Esophagus muscularis mucosa (tissue), 4 donors: ENCODE results near the gene POLD1. TPM values are rescaled to one million over a fixed set of nuclear protein-coding genes. Genes with fewer than 3 reads are reported as not detected.
A peak's percentile ranks its signal among the peaks of the same experiment; 100 is the strongest.

Source experiments
- DNase-seq: peaks from one replicate; pipeline ENCODE4 v3.0.0-alpha.2; 2017; ENCODE audit errors: extremely low spot score
- H3K27ac ChIP-seq, 4 donors: fragments of 200-600 bp; sonication (generic); replicated peaks in 1 of 4; 1 replicate in 3 of 4; 2 replicates in 1 of 4; pipeline ENCODE4 v1.5.1; 2016 to 2019; ENCODE audit warnings: mild to moderate bottlenecking in 1 of 4
- H3K27me3 ChIP-seq, 4 donors: fragments of 200-600 bp; sonication (generic); one replicate each; pipeline versions ENCODE4 v1.5.1 to v1.6.0; 2016 to 2019
- H3K36me3 ChIP-seq, 4 donors: fragments of 200-600 bp; sonication (generic); one replicate each; pipeline ENCODE4 v1.5.1; 2016 to 2019
- H3K4me1 ChIP-seq, 4 donors: fragments of 200-600 bp; sonication (generic); one replicate each; pipeline ENCODE4 v1.5.1; 2016 to 2019
- H3K4me3 ChIP-seq, 4 donors: fragments of 200-600 bp; sonication (generic); 1 replicate in 2 of 4; 2 replicates in 2 of 4; pipeline ENCODE4 v1.5.1; 2016 to 2019; ENCODE audit warnings: mild to moderate bottlenecking in 4 of 4, moderate library complexity in 1 of 4
- H3K9me3 ChIP-seq, 4 donors: fragments of 200-600 bp; sonication (generic); 1 replicate in 3 of 4; 2 replicates in 1 of 4; pipeline ENCODE4 v1.5.1; 2016 to 2019
- CTCF ChIP-seq, 3 experiments: fragments of 200-600 bp in 2 of 3; fragments of 450-650 bp in 1 of 3; sonication (generic) in 2 of 3; IDR thresholded peaks; one replicate each; pipeline ENCODE4 v1.5.1; 2017 to 2019; ENCODE audit warnings: antibody characterized with exemption in 3 of 3, mild to moderate bottlenecking in 2 of 3, moderate library complexity in 1 of 3
- EP300 ChIP-seq: sonication (generic); formaldehyde crosslinking; IDR thresholded peaks from one replicate; pipeline ENCODE4 v1.6.1; 2017; ENCODE audit warnings: antibody characterized with exemption
- POLR2A ChIP-seq: fragments of 450-650 bp; IDR thresholded peaks from one replicate; pipeline ENCODE4 v1.6.1; 2017; ENCODE audit warnings: antibody characterized with exemption, moderate library complexity, mild to moderate bottlenecking, low read depth
- POLR2AphosphoS5 ChIP-seq, 2 donors: sonication (generic); formaldehyde crosslinking; IDR thresholded peaks; one replicate each; pipeline ENCODE4 v1.6.1; 2017; ENCODE audit warnings: antibody characterized with exemption in 2 of 2
- WGBS: methylation state at CpG from one replicate; pipeline ENCODE4 v1.1.5; 2018; 5-methylcytosine and 5-hydroxymethylcytosine counted together
- intact Hi-C: fragments of 100-400 bp; cut with DNase I; formaldehyde crosslinking; loops from one replicate; pipeline ENCODE4 v1.15.1; 2023
- total RNA-seq, 4 donors: library from RNA; depleted of rRNA; stranded (reverse); fragments of >200 nt; gene quantifications; one replicate each; pipeline versions ENCODE4 v1.1.0 to v1.2.1, GENCODE V29; 2016

Gene POLD1
- total RNA-seq, 4 donors from 2014 or later = 8.8 to 18.0 (median 11.6) TPM

GRCh38 chr19:50427997-50428425 lies 43.9 kb downstream of the POLD1 start:
- DNase-seq = peak; percentile 93
- 40% methylated on average over 1 of the region's 38 CpGs for WGBS
- no peaks in the 10 kb centered on the region for H3K36me3 ChIP-seq
- peaks cover 0 to 59% (median 16%) of the 10 kb centered on the region in 4 donors for H3K27me3 ChIP-seq
- H3K4me3 ChIP-seq = peak overlapping the region; percentile 31 to 49 (median 36)
- H3K9me3 ChIP-seq = no peaks in the 10 kb centered on the region
- intact Hi-C loops = no loop called here
- peak; percentile 63 to 80 for TF ChIP-seq POLR2AphosphoS5 (IDR thresholded peaks at IDR 0.05)
- no peak for TF ChIP-seq POLR2A
- peaks cover 18 to 34% (median 31%) of the 10 kb centered on the region in 4 donors for H3K4me1 ChIP-seq
- peak overlapping the region; percentile 40 to 50 (median 46) for H3K27ac ChIP-seq

- no peak for DNase-seq
- Histone ChIP-seq H3K9me3 (no peaks in the 10 kb centered on the region), H3K27ac (no peak overlapping the region), H3K36me3 (no peaks in the 10 kb centered on the region), H3K4me3 (no peak overlapping the region), H3K27me3 (peaks cover 0 to 60% (median 20%) of the 10 kb centered on the region in 4 donors), H3K4me1 (peaks cover 18 to 34% (median 31%) of the 10 kb centered on the region in 4 donors)
- WGBS = 87% methylated on average over 6 of the region's 7 CpGs
- intact Hi-C loops = no loop called here
- no peak for TF ChIP-seq POLR2A
- TF ChIP-seq CTCF (IDR thresholded peaks at IDR 0.05) = no peak
These were observed 44.8 kb downstream of the POLD1 start for GRCh38 chr19:50428772-50429463.

GRCh38 chr19:50430888-50431342 lies 46.8 kb downstream of the POLD1 start:
- no peak for DNase-seq
- Histone ChIP-seq H3K27ac (peak overlapping the region in 1 of 4 donors; percentile 46), H3K9me3 (no peaks in the 10 kb centered on the region), H3K27me3 (peaks cover 0 to 74% (median 20%) of the 10 kb centered on the region in 4 donors), H3K4me3 (peak overlapping the region; percentile 66 to 77 (median 68)), H3K4me1 (peaks cover 18 to 34% (median 31%) of the 10 kb centered on the region in 4 donors), H3K36me3 (no peaks in the 10 kb centered on the region)
- WGBS = 34% methylated on average over 13 of the region's 13 CpGs
- TF ChIP-seq CTCF (IDR thresholded peaks at IDR 0.05) (no peak), EP300 (no peak), POLR2AphosphoS5 (IDR thresholded peaks at IDR 0.05) (no peak), POLR2A (no peak)
- intact Hi-C loops = no loop called here

- WGBS = 2% methylated on average over 42 of the region's 54 CpGs
- no peaks in the 10 kb centered on the region for H3K36me3 ChIP-seq
- H3K4me3 ChIP-seq = peak overlapping the region; percentile 66 to 77 (median 68)
- H3K4me1 ChIP-seq = peaks cover 18 to 34% (median 31%) of the 10 kb centered on the region in 4 donors
- peak; percentile 96 for DNase-seq
- no peaks in the 10 kb centered on the region for H3K9me3 ChIP-seq
- TF ChIP-seq EP300 (no peak), POLR2AphosphoS5 (IDR thresholded peaks at IDR 0.05) (peak; percentile 26 to 32)
- H3K27ac ChIP-seq = peak overlapping the region; percentile 46 to 73 (median 64)
- peaks cover 0 to 76% (median 20%) of the 10 kb centered on the region in 4 donors for H3K27me3 ChIP-seq
- intact Hi-C loops = no loop called here
These were observed 47.4 kb downstream of the POLD1 start for GRCh38 chr19:50431343-50432220.

GRCh38 chr19:50432221-50433028 lies 48.3 kb downstream of the POLD1 start, which contains the start of gene MYBPC2:
Gene MYBPC2, plus strand, starts transcription at chr19:50432892. Its CDS starts 62 bp downstream, at chr19:50432954.
- Histone ChIP-seq H3K9me3 (no peaks in the 10 kb centered on the region), H3K36me3 (no peaks in the 10 kb centered on the region), H3K4me3 (peak within 1 kb of the TSS; percentile 66 to 77 (median 68)), H3K4me1 (peaks cover 18 to 34% (median 31%) of the 10 kb centered on the region in 4 donors), H3K27ac (peak within 1 kb of the TSS; percentile 46 to 73 (median 64)), H3K27me3 (peaks cover 0 to 77% (median 20%) of the 10 kb centered on the region in 4 donors)
- 4% methylated on average over 31 of the region's 40 CpGs for WGBS
- intact Hi-C loops = no loop called here
- TF ChIP-seq POLR2A (no peak), POLR2AphosphoS5 (IDR thresholded peaks at IDR 0.05) (no peak), CTCF (IDR thresholded peaks at IDR 0.05) (no peak), EP300 (no peak)
- DNase-seq = no peak
